ENCODE data around the gene GM2A.

GM2A gene

DNA sequence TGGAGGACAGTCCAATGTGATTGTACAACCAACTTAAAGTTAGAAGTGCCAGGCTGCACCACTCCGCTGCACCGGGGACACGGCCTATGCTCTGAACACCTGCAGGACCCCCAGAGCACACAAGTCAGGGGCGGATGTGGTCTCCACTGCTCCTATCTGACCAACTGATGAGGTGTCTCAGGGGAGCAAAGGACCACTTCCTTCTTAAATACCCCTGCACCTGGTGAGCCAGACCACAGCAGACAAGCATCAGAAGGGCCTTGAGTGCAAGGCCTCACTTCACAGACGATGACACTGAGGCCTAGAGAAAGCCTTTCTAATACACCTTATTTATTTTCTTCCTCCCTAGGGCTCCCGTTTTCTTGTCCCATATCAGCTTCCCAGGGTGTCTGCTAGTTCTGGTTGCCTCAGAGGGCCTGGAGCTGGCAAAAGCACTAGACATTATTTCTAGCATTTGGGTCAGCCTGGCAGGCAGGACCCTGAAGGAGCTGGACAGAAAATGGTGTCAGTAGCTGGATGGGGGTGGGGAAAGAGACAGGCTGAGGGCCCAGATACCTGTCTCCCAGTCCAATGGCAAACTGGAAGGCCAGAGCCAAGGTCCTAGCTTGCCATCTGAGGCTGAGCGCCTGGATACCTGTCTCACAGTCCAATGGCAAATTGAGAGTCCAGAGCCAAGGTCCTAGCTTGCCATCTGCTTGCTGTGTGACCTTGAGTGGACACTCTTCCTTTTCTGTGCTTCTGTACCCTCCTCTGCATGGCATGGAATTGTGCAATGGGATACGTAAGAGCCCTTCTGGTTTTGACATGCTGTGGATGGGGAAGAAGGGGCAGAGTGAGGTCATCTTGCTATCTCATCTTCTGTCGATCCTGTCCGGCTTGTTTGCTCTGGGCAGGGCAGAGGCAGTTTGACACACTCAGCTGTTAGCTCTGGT is 38.1 kb upstream of the GM2A start:
- TF ChIP-seq, protein P1, sequence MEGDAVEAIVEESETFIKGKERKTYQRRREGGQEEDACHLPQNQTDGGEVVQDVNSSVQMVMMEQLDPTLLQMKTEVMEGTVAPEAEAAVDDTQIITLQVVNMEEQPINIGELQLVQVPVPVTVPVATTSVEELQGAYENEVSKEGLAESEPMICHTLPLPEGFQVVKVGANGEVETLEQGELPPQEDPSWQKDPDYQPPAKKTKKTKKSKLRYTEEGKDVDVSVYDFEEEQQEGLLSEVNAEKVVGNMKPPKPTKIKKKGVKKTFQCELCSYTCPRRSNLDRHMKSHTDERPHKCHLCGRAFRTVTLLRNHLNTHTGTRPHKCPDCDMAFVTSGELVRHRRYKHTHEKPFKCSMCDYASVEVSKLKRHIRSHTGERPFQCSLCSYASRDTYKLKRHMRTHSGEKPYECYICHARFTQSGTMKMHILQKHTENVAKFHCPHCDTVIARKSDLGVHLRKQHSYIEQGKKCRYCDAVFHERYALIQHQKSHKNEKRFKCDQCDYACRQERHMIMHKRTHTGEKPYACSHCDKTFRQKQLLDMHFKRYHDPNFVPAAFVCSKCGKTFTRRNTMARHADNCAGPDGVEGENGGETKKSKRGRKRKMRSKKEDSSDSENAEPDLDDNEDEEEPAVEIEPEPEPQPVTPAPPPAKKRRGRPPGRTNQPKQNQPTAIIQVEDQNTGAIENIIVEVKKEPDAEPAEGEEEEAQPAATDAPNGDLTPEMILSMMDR (conservative IDR thresholded peaks at IDR 0.05), result no peak
- H3K27ac ChIP-seq, result 0 out of 2 replicates have a peak overlapping the region, but pooled peaks have one; percentile 4

- H3K27ac ChIP-seq, result 0 out of 2 replicates have a peak overlapping the region, but pooled peaks have one; percentile 4
- TF ChIP-seq, protein P1 (conservative IDR thresholded peaks at IDR 0.05), result no peak
Measured at GRCh38 chr5:151215546-151215880, 37.5 kb upstream of the GM2A start.

- no peak overlapping the region for H3K27ac ChIP-seq
- TF ChIP-seq, protein P1 (conservative IDR thresholded peaks at IDR 0.05), result no peak
Measured at GRCh38 chr5:151216781-151217180, 36.2 kb upstream of the GM2A start.

DNA sequence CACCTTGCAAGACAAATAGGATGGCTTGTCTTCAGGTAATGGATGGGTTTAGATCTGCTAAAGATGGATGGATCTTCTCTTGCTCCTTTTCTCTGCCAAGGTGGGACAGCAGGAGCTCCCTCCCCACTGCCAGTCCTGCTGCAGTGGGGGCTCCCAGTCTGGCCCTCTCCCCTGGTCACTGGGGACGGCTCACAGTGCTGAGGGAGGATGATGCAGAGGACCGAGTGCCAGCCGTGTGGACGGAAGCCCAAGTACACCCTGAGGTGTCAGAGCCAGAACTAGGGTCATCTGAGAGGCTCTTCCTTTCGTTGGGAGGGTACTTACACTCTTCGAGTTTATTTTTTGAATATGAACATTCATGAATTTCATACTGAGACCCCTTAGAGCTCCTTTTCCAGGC is 34.8 kb upstream of the GM2A start:
- TF ChIP-seq, protein P1 (conservative IDR thresholded peaks at IDR 0.05), result no peak
- no peak overlapping the region for H3K27ac ChIP-seq

DNA sequence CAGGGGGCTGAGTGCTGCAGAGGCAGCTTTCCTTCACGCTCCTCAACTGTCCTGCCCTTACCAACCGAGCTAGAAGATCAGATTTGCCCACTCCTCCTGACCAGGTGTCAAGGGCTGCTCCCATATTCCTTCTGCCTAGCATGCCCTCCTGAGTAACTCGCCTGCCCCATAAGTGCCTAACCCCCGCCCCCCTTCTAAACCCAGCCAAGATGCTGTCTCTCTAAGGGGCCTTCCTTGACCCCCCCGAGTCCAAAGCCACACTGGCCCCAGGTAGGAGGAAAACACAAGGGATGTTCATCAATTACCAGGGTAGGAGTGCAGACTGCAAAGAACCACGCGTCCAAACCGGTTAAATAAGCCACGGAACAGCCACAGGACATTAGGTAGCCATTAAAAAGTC is 33.8 kb upstream of the GM2A start:
- no peak overlapping the region for H3K27ac ChIP-seq
- TF ChIP-seq, protein P1 (conservative IDR thresholded peaks at IDR 0.05), result no peak

- H3K27ac ChIP-seq, result no peak overlapping the region
- TF ChIP-seq, protein P1 (conservative IDR thresholded peaks at IDR 0.05), result no peak
Measured at GRCh38 chr5:151219789-151220188, 33.2 kb upstream of the GM2A start.

DNA sequence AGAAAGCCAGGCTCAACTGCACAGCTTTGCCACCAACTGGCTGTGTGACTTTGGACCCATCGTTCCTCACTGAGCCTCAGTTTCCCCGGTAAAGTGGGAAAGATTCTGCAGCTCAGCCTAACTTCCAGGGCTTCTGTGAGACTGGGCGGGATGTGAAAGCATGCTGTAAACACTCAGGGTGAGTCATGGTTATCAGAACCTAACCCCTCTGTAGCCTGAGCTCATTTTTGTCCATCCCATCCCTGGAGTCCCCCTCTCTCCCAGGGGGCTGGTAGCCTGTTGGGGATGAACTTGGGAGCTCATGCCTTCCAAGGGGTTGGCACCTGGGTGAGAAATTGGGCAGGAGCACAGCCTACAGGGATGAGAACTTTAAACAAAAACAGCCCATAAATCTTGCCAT is 31.4 kb upstream of the GM2A start:
- H3K27ac ChIP-seq, result no peak overlapping the region
- TF ChIP-seq, protein P1 (conservative IDR thresholded peaks at IDR 0.05), result no peak
